WTC11 (cell line): Measurements from ENCODE around the gene NOD1. TPM values are rescaled to one million over a fixed set of nuclear protein-coding genes. Genes with fewer than 3 reads are reported as not detected.
A peak's percentile ranks its signal among the peaks of the same experiment; 100 is the strongest.

ENCODE experiments used
- ATAC-seq: fragments of 200-7000 bp; cut with Tn5 transposase; 2 replicates; pipeline ENCODE4 v1.10.0; 2021; ENCODE audit warnings: mild to moderate bottlenecking, moderate library complexity
- CTCF ChIA-PET: fragments of 300-600 bp; sonication (Branson Sonifier 250); formaldehyde crosslinking; loops from one replicate; lab custom pipeline; 2021; ENCODE audit warnings: antibody characterized with exemption; lab: Charles Lee
- POLR2A ChIA-PET: fragments of 350-600 bp; sonication (Branson Sonifier 250); formaldehyde crosslinking; loops from one replicate; lab custom pipeline; 2021; ENCODE audit warnings: antibody characterized with exemption; lab: Charles Lee
- DNase-seq: peaks from one replicate; pipeline ENCODE4 v3.0.0; 2021; ENCODE audit warnings: low spot score
- H3K27ac Mint-ChIP-seq: 2 replicates; pipeline ENCODE4 v1.8.0; 2021; ENCODE audit warnings: mixed read lengths
- H3K27me3 Mint-ChIP-seq: 2 replicates; pipeline ENCODE4 v1.8.0; 2021; ENCODE audit warnings: low read depth, mild to moderate bottlenecking, moderate library complexity, mixed read lengths
- H3K36me3 Mint-ChIP-seq: 2 replicates; pipeline ENCODE4 v1.8.0; 2021; ENCODE audit warnings: mixed read lengths
- H3K4me1 Mint-ChIP-seq: 2 replicates; pipeline ENCODE4 v1.8.0; 2022; ENCODE audit warnings: mixed read lengths
- H3K4me3 Mint-ChIP-seq: 2 replicates; pipeline ENCODE4 v1.8.0; 2021; ENCODE audit warnings: mild to moderate bottlenecking, moderate library complexity, mixed read lengths
- H3K9me3 Mint-ChIP-seq: 2 replicates; pipeline ENCODE4 v1.8.0; 2021; ENCODE audit warnings: mixed read lengths
- CBFB ChIP-seq: sonication (generic); formaldehyde crosslinking; IDR thresholded peaks from 2 replicates; pipeline ENCODE4 v1.8.1; 2022; ENCODE audit warnings: mild to moderate bottlenecking, low read depth, missing genetic modification reagents
- CREB1 ChIP-seq: sonication (generic); formaldehyde crosslinking; IDR thresholded peaks from 2 replicates; pipeline ENCODE4 v1.8.0; 2023; ENCODE audit warnings: mild to moderate bottlenecking, missing genetic modification reagents
- EMX1 ChIP-seq: fragments of 250-450 bp; sonication (Bioruptor Pico); IDR thresholded peaks from 2 replicates; pipeline ENCODE4 v1.8.0; 2021; ENCODE audit warnings: mild to moderate bottlenecking
- FOXP1 ChIP-seq: sonication (generic); formaldehyde crosslinking; IDR thresholded peaks from 2 replicates; pipeline ENCODE4 v1.8.0; 2022; ENCODE audit warnings: missing genetic modification reagents, mild to moderate bottlenecking, moderate library complexity, borderline replicate concordance
- GABPB1 ChIP-seq: sonication (generic); formaldehyde crosslinking; IDR thresholded peaks from 2 replicates; pipeline ENCODE4 v1.8.1; 2023; ENCODE audit warnings: mild to moderate bottlenecking, missing genetic modification reagents
- NFATC4 ChIP-seq: fragments of 250-450 bp; sonication (Bioruptor Pico); IDR thresholded peaks from 2 replicates; pipeline ENCODE4 v1.9.0; 2021; ENCODE audit warnings: mild to moderate bottlenecking
- RELA ChIP-seq: sonication (generic); formaldehyde crosslinking; IDR thresholded peaks from 2 replicates; pipeline ENCODE4 v1.8.1; 2022; ENCODE audit warnings: missing genetic modification reagents, mild to moderate bottlenecking, borderline replicate concordance
- TEAD1 ChIP-seq: sonication (generic); formaldehyde crosslinking; IDR thresholded peaks from 2 replicates; pipeline ENCODE4 v1.8.0; 2022; ENCODE audit warnings: mild to moderate bottlenecking, missing genetic modification reagents
- ZNF121 ChIP-seq: sonication (generic); formaldehyde crosslinking; IDR thresholded peaks from 2 replicates; pipeline ENCODE4 v1.8.0; 2023; ENCODE audit warnings: missing genetic modification reagents
- ZNF232 ChIP-seq: sonication (generic); formaldehyde crosslinking; IDR thresholded peaks from 2 replicates; pipeline ENCODE4 v1.8.0; 2022; ENCODE audit warnings: mild to moderate bottlenecking, missing genetic modification reagents
- ZNF416 ChIP-seq: fragments of 250-450 bp; sonication (Bioruptor Pico); IDR thresholded peaks from 2 replicates; pipeline ENCODE4 v1.9.0; 2021; ENCODE audit warnings: mild to moderate bottlenecking, inconsistent platforms
- ZNF423 ChIP-seq: fragments of 250-450 bp; sonication (Bioruptor Pico); IDR thresholded peaks from 2 replicates; pipeline ENCODE4 v2.1.2; 2022; ENCODE audit warnings: mild to moderate bottlenecking, moderate library complexity
- ZNF671 ChIP-seq: fragments of 250-450 bp; sonication (Bioruptor Pico); IDR thresholded peaks from 2 replicates; pipeline ENCODE4 v1.8.0; 2021; ENCODE audit warnings: mild to moderate bottlenecking
- total RNA-seq: library from RNA; stranded (reverse); gene quantifications from 3 replicates; pipeline ENCODE4 v1.2.3, GENCODE V29; 2021
- TF ChIP-seq, protein P1 (sequence below): sonication (generic); formaldehyde crosslinking; IDR thresholded peaks from 2 replicates; pipeline ENCODE4 v1.8.1; 2022; ENCODE audit warnings: low read depth, missing genetic modification reagents, borderline replicate concordance
- TF ChIP-seq, protein P2 (sequence below): fragments of 200-600 bp; IDR thresholded peaks from 2 replicates; pipeline ENCODE4 v1.8.0; 2022; ENCODE audit warnings: antibody characterized with exemption
- TF ChIP-seq, protein P3 (sequence below): sonication (generic); formaldehyde crosslinking; conservative IDR thresholded peaks from 2 replicates; pipeline ENCODE4 v1.8.1; 2022; ENCODE audit warnings: mild to moderate bottlenecking, missing genetic modification reagents
- TF ChIP-seq, protein P4 (sequence below): sonication (generic); formaldehyde crosslinking; IDR thresholded peaks from 2 replicates; pipeline ENCODE4 v1.8.1; 2022; ENCODE audit warnings: mild to moderate bottlenecking, moderate library complexity, missing genetic modification reagents
- TF ChIP-seq, protein P5 (sequence below): fragments of 250-450 bp; sonication (Bioruptor Pico); IDR thresholded peaks from 2 replicates; pipeline ENCODE4 v1.8.0; 2021; ENCODE audit warnings: mild to moderate bottlenecking
- TF ChIP-seq, protein P6 (sequence below): sonication (generic); formaldehyde crosslinking; IDR thresholded peaks from 2 replicates; pipeline ENCODE4 v1.8.0; 2022; ENCODE audit warnings: missing genetic modification reagents
- TF ChIP-seq, protein P7 (sequence below): sonication (generic); formaldehyde crosslinking; IDR thresholded peaks from 2 replicates; pipeline ENCODE4 v1.8.1; 2023; ENCODE audit warnings: mild to moderate bottlenecking, missing genetic modification reagents, borderline replicate concordance
- TF ChIP-seq, protein P8 (sequence below): fragments of 250-450 bp; sonication (Bioruptor Pico); IDR thresholded peaks from 2 replicates; pipeline ENCODE4 v2.1.2; 2022; ENCODE audit warnings: mild to moderate bottlenecking, moderate library complexity

NOD1 gene
- total RNA-seq, 1 experiment from 2014 or later = 6.4 TPM

DNA sequence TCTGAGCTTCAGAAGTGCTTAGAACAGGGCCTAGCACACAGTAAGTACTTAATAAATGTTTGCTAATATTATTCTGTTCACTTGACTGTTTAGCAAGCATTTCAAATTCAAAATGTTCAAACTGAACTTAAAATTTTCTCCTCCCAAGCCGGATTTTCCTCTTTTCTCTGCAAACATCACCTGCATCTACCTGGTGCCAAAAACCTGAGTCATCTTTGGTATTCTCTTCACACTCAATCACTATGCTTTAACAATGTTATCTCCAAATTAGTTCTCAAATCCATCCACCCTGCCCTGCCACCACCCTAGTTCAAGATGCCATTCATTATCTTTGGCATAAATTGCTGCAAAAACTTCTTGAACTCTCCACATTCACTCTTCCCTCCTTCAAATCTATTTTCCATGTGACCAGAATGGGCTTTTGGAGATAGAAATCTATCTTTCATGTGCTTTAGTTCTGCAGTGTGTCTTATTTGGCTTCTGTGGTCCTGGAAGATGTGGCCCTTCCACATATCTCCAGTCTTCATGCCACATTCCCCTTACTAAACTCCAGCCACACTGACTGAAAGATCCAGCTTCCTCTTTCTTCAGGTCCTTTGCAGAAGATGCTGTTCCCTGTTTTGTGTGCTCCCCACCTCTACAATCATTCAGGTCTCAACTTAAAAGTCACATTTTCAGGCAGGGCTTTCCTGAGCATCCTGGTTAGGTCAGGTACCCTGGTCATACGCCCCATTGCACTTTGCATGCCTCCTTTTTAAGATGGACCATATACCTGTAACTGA is 24.1 kb upstream of the NOD1 start:
- Mint-ChIP-seq H3K27ac (no peak overlapping the region), H3K4me1 (peaks cover 28% of the 10 kb centered on the region), H3K27me3 (peaks cover 16% of the 10 kb centered on the region), H3K9me3 (peaks cover 17% of the 10 kb centered on the region), H3K4me3 (peak overlapping the region; percentile 85)
- CTCF ChIA-PET = no interaction called here
- DNase-seq = no peak
- TF ChIP-seq, protein P1, sequence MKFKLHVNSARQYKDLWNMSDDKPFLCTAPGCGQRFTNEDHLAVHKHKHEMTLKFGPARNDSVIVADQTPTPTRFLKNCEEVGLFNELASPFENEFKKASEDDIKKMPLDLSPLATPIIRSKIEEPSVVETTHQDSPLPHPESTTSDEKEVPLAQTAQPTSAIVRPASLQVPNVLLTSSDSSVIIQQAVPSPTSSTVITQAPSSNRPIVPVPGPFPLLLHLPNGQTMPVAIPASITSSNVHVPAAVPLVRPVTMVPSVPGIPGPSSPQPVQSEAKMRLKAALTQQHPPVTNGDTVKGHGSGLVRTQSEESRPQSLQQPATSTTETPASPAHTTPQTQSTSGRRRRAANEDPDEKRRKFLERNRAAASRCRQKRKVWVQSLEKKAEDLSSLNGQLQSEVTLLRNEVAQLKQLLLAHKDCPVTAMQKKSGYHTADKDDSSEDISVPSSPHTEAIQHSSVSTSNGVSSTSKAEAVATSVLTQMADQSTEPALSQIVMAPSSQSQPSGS = no peak
- no peak for TF ChIP-seq CBFB (CRISPR knock-in tag)
- TF ChIP-seq, protein P2, sequence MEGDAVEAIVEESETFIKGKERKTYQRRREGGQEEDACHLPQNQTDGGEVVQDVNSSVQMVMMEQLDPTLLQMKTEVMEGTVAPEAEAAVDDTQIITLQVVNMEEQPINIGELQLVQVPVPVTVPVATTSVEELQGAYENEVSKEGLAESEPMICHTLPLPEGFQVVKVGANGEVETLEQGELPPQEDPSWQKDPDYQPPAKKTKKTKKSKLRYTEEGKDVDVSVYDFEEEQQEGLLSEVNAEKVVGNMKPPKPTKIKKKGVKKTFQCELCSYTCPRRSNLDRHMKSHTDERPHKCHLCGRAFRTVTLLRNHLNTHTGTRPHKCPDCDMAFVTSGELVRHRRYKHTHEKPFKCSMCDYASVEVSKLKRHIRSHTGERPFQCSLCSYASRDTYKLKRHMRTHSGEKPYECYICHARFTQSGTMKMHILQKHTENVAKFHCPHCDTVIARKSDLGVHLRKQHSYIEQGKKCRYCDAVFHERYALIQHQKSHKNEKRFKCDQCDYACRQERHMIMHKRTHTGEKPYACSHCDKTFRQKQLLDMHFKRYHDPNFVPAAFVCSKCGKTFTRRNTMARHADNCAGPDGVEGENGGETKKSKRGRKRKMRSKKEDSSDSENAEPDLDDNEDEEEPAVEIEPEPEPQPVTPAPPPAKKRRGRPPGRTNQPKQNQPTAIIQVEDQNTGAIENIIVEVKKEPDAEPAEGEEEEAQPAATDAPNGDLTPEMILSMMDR = no peak
- TF ChIP-seq EMX1 (CRISPR knock-in tag) = no peak
- TF ChIP-seq, protein P3, sequence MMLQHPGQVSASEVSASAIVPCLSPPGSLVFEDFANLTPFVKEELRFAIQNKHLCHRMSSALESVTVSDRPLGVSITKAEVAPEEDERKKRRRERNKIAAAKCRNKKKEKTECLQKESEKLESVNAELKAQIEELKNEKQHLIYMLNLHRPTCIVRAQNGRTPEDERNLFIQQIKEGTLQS (CRISPR knock-in tag) = no peak
- TF ChIP-seq ZNF232 (CRISPR knock-in tag) = no peak
- TF ChIP-seq, protein P4, sequence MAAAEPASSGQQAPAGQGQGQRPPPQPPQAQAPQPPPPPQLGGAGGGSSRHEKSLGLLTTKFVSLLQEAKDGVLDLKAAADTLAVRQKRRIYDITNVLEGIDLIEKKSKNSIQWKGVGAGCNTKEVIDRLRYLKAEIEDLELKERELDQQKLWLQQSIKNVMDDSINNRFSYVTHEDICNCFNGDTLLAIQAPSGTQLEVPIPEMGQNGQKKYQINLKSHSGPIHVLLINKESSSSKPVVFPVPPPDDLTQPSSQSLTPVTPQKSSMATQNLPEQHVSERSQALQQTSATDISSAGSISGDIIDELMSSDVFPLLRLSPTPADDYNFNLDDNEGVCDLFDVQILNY (CRISPR knock-in tag) = no peak
- no peak for TF ChIP-seq GABPB1 (CRISPR knock-in tag)
- no peak for TF ChIP-seq ZNF671 (CRISPR knock-in tag)
- TF ChIP-seq, protein P5, sequence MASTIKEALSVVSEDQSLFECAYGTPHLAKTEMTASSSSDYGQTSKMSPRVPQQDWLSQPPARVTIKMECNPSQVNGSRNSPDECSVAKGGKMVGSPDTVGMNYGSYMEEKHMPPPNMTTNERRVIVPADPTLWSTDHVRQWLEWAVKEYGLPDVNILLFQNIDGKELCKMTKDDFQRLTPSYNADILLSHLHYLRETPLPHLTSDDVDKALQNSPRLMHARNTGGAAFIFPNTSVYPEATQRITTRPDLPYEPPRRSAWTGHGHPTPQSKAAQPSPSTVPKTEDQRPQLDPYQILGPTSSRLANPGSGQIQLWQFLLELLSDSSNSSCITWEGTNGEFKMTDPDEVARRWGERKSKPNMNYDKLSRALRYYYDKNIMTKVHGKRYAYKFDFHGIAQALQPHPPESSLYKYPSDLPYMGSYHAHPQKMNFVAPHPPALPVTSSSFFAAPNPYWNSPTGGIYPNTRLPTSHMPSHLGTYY (CRISPR knock-in tag) = no peak
- no peak for TF ChIP-seq ZNF121 (CRISPR knock-in tag)
- no peak for TF ChIP-seq CREB1 (CRISPR knock-in tag)
- TF ChIP-seq NFATC4 = no peak
- TF ChIP-seq, protein P6, sequence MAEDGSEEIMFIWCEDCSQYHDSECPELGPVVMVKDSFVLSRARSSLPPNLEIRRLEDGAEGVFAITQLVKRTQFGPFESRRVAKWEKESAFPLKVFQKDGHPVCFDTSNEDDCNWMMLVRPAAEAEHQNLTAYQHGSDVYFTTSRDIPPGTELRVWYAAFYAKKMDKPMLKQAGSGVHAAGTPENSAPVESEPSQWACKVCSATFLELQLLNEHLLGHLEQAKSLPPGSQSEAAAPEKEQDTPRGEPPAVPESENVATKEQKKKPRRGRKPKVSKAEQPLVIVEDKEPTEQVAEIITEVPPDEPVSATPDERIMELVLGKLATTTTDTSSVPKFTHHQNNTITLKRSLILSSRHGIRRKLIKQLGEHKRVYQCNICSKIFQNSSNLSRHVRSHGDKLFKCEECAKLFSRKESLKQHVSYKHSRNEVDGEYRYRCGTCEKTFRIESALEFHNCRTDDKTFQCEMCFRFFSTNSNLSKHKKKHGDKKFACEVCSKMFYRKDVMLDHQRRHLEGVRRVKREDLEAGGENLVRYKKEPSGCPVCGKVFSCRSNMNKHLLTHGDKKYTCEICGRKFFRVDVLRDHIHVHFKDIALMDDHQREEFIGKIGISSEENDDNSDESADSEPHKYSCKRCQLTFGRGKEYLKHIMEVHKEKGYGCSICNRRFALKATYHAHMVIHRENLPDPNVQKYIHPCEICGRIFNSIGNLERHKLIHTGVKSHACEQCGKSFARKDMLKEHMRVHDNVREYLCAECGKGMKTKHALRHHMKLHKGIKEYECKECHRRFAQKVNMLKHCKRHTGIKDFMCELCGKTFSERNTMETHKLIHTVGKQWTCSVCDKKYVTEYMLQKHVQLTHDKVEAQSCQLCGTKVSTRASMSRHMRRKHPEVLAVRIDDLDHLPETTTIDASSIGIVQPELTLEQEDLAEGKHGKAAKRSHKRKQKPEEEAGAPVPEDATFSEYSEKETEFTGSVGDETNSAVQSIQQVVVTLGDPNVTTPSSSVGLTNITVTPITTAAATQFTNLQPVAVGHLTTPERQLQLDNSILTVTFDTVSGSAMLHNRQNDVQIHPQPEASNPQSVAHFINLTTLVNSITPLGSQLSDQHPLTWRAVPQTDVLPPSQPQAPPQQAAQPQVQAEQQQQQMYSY (CRISPR knock-in tag) = no peak
- TF ChIP-seq ZNF416 (CRISPR knock-in tag) = no peak
- TF ChIP-seq, all 79 proteins: peak for 0
- POLR2A ChIA-PET = no interaction called here
- ATAC-seq = no peak
- H3K36me3 Mint-ChIP-seq = peaks cover 28% of the 10 kb centered on the region

DNA sequence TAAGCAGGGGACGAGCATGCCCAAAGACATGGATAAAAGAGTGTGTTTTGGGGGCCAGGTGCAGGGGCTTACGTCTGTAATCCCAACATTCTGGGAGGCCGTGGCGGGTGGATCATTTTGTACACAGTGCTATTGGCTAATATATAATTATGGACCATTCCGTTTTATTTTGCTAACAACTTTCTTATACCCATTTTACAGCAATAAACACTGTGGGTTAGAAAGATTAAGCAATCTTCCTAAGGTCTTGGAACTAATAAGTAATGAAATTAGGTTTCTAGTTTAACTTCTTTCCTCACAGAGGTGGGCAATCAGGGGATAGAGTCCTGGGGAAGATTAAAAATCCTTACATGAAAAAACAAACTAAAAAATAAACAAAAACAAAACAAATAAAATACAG is 22.7 kb upstream of the NOD1 start:
- no peak for TF ChIP-seq TEAD1
- TF ChIP-seq RELA (CRISPR knock-in tag) = no peak
- TF ChIP-seq, protein P7, sequence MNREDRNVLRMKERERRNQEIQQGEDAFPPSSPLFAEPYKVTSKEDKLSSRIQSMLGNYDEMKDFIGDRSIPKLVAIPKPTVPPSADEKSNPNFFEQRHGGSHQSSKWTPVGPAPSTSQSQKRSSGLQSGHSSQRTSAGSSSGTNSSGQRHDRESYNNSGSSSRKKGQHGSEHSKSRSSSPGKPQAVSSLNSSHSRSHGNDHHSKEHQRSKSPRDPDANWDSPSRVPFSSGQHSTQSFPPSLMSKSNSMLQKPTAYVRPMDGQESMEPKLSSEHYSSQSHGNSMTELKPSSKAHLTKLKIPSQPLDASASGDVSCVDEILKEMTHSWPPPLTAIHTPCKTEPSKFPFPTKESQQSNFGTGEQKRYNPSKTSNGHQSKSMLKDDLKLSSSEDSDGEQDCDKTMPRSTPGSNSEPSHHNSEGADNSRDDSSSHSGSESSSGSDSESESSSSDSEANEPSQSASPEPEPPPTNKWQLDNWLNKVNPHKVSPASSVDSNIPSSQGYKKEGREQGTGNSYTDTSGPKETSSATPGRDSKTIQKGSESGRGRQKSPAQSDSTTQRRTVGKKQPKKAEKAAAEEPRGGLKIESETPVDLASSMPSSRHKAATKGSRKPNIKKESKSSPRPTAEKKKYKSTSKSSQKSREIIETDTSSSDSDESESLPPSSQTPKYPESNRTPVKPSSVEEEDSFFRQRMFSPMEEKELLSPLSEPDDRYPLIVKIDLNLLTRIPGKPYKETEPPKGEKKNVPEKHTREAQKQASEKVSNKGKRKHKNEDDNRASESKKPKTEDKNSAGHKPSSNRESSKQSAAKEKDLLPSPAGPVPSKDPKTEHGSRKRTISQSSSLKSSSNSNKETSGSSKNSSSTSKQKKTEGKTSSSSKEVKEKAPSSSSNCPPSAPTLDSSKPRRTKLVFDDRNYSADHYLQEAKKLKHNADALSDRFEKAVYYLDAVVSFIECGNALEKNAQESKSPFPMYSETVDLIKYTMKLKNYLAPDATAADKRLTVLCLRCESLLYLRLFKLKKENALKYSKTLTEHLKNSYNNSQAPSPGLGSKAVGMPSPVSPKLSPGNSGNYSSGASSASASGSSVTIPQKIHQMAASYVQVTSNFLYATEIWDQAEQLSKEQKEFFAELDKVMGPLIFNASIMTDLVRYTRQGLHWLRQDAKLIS (CRISPR knock-in tag) = no peak
- TF ChIP-seq FOXP1 (CRISPR knock-in tag) = no peak
- TF ChIP-seq ZNF423 (CRISPR knock-in tag) = no peak
- TF ChIP-seq, protein P8, sequence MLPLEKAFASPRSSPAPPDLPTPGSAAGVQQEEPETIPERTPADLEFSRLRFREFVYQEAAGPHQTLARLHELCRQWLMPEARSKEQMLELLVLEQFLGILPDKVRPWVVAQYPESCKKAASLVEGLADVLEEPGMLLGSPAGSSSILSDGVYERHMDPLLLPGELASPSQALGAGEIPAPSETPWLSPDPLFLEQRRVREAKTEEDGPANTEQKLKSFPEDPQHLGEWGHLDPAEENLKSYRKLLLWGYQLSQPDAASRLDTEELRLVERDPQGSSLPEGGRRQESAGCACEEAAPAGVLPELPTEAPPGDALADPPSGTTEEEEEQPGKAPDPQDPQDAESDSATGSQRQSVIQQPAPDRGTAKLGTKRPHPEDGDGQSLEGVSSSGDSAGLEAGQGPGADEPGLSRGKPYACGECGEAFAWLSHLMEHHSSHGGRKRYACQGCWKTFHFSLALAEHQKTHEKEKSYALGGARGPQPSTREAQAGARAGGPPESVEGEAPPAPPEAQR (CRISPR knock-in tag) = no peak

More for the DNA sequence above, 22.7 kb upstream of the NOD1 start:
- H3K9me3 Mint-ChIP-seq = peaks cover 11% of the 10 kb centered on the region
- H3K36me3 Mint-ChIP-seq = peaks cover 29% of the 10 kb centered on the region
- H3K27me3 Mint-ChIP-seq = peaks cover 9% of the 10 kb centered on the region
- CTCF ChIA-PET = no interaction called here
- POLR2A ChIA-PET = no interaction called here
- no peak for ATAC-seq
- H3K4me3 Mint-ChIP-seq = no peak overlapping the region
- no peak for DNase-seq
- H3K27ac Mint-ChIP-seq = no peak overlapping the region
- H3K4me1 Mint-ChIP-seq = peaks cover 28% of the 10 kb centered on the region
